Measurements from ENCODE around the gene MEMO1. TPM values are rescaled to one million over a fixed set of nuclear protein-coding genes. Genes with fewer than 3 reads are reported as not detected.

MEMO1 gene
- total RNA-seq, 1 donor from 2014 or later, result 51.4 TPM

DNA sequence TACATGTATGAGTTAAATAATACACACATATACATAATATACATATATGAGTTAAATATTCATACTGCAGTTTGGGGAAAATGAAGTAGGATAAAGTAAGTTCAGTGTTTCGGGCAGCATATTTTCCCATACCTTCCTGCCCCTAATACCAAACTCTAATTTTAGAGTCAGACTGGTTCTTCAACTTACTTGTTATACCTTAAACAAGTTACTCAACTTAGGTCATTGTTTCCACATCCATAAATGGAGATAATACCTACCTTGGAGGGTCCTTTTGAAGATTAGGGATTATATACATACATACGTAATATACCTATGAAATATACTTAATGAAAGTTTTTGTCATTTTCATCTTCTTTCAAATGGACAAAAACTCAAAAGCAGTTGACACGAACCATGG is 8.4 kb downstream of the MEMO1 start:
- intact Hi-C loops (cut with micrococcal nuclease), result no loop called here
- no peak for ATAC-seq
- DNase-seq, result no peak

DNA sequence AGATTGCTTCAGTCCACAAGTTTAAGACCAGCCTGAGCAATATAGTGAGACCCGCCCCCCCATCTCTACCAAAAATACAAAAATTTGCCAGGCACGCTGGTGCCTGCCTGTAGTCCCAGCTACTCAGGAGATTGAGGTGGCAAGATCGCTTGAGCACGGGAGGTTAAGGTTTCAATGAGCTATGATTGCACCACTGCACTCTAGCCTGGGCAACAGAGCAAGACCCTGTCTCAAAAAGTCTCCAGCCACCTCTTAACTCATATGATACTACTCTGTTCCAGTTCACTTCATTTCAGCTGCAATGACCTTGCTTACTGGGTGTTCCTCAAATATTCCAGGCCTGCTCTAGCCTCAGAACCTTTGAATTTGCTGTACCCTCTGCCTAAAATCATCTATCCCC is 11.4 kb downstream of the MEMO1 start:
- DNase-seq, result no peak
- intact Hi-C loops (cut with micrococcal nuclease), result no loop called here
- ATAC-seq, result no peak

DNA sequence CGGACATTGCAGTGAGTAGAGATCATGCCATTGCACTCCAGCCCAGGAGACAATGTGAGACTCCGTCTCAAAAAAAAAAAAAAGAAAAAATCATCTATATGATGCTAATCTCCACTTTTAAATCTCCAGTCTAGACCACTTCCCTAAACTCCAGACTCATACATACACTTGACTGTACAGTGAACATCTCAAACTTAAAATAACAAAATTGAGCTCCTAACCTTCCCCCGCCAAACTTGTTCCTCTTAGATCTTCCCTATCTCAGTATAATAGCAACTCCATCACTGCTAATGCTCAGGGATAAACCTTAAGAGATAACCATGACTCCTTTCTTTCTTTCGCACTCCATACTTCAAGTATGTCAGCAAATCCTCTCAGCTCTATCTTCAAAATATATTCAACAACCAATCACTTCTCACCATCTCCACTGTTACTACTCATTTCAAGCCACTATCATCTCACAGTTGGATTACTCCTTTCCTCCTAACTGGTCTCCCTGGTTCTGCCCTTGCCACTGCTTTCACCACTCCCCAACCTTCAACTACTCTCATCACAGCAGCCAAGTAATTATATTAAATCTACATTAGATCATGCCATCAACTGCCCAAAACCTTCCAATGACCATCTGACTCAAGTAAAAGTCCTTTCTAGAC is 12.0 kb downstream of the MEMO1 start:
- DNase-seq (no peak), ATAC-seq (no peak)

DNA sequence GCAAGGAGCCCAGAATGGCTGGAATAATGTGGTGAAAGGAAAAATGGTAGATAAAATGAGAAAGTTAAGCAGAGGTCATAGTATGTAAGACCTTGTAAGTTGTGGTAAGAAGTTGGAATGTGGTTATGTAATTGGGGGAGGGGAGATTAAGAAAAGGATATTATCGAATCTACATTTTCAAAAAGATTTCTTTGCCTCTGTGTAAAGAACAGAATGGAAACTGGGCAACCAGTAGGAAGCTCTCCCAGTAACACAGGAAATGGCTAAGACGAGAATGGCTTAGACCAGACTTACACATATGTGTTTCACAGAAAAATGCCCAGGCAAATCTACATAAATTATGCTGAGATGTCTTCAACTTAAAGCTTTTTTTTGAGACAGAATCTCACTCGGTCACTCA is 13.2 kb downstream of the MEMO1 start:
- DNase-seq (no peak), ATAC-seq (no peak)
- intact Hi-C loops (cut with micrococcal nuclease), result no loop called here

More for the DNA sequence above, 12.0 kb downstream of the MEMO1 start:
- intact Hi-C loops (cut with micrococcal nuclease), result no loop called here

DNA sequence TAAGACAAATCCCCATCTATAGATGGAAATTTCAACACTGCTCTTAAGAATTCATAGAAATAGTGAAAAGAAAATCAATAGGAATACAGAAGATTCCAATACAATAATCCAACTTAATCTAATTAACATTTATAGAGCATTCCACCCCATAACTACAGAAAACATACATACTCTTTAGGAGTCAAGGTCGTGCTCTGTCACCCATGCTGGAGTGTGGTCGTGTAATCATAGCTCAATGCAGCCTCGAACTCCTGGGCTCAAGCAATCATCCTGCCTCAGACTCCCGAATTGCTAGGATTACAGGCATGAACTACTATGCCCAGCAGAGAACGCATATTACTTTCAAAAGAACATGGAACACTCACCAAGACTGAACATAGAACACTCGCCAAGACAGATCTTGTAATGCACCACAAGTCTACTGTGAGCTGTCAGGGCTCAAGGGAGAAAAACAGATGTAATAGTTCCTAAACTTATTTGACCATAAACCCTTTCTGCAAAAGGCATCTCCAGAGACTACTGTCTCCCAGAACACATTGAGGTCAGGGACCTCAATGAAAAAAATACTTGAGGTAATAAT is 14.1 kb downstream of the MEMO1 start:
- ATAC-seq, result no peak
- DNase-seq, result no peak
- intact Hi-C loops (cut with micrococcal nuclease), result no loop called here

DNA sequence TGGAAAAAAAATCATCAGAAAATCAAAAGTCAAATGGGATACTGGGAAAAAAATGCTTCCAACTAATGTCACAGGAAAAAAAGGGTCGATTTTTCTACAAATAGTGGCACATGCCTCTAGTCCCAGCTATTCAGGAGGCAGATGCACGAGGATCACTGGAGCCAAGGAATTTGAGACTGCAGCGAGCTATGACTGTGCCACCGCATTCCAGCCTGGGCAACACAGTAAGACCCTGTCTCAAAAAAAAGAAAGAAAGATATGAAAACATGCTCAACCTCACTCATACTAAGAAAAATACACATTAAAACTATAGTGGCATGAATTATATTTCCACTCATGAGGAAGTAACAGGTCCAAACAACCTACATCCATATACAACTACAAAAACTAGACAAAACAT is 17.9 kb downstream of the MEMO1 start:
- intact Hi-C loops (cut with micrococcal nuclease), result no loop called here
- DNase-seq (no peak), ATAC-seq (no peak)

DNA sequence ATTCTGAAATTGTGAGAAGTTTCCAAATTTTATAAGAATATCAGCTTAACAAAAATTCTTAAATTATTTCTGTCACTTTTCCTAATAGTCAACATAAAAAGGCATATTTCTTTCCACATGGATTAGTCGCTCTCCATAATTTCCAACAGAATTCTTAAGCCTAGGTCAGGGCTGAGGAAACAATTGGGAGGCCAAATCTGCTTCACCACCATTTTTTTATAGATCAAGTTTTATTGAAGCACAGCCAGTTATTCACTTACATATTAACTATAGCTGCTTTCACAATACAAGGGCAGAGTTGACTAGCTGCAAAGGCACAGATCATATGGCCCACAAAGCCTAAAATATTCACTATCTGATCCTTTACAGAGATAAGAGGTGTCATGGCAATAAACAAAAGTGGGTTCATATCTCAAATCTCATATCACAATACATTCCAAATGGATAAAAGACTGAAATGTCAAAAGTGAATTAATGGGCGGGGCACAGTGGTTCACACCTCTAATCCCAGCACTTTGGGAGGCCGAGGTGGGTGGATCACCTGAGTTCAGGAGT is 18.7 kb downstream of the MEMO1 start:
- intact Hi-C loops (cut with micrococcal nuclease), result no loop called here
- no peak for ATAC-seq
- no peak for DNase-seq

DNA sequence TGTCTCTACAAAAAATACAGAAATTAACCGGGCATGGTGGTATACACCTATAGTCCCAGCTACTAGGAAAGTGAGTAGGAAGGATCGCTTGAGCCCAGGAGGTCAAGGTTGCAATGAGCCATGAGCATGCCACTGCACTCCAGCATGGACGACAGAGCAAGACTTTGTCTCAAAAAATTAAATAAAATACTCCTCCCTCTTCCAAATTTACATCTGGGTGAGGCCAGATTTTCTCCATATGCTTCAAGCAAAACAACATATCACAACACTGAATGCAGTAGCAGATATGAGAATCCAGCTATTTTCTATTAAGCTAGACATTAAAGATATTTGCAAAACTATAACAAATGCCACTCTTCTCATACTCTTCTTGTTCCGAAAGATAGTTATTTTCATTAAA is 20.9 kb downstream of the MEMO1 start:
- intact Hi-C loops (cut with micrococcal nuclease), result no loop called here
- no peak for DNase-seq
- no peak for ATAC-seq

DNA sequence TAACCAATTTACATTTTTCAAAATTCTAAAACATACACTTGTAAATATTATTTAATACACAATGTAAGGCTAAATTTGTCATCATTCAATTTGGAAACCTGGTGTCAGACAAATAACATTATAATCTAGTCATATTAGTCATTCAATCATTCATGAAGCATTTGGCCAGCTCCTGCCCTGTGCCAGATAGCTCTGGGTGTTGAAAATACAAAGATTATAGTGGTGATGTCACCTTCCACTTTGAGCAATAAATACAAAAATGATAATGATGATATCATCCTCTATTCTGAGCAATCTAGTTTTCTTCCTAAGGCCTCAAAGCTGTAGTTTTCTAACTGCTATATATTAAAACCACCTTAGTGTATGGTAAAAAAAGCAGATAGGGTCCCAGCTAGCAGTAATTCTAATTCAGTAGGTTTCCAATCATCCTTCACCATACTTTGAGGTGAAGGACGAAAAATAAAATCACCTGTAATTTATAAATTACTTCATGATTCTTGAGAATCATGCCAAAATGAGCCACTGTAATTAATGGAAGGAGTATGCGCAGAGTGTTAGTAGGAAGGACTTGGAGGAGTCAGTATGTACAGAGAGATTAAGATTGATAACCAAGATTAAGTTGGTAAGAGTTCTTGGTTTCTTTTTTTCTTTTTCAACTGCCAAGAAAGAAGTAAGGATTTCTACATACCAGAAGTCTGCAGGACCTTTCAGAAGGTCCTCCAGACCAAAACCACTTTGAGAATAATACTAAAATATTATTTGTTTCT is 23.2 kb downstream of the MEMO1 start:
- ATAC-seq, result peak; percentile 85
- intact Hi-C loops (cut with micrococcal nuclease), result no loop called here
- DNase-seq, result no peak

DNA sequence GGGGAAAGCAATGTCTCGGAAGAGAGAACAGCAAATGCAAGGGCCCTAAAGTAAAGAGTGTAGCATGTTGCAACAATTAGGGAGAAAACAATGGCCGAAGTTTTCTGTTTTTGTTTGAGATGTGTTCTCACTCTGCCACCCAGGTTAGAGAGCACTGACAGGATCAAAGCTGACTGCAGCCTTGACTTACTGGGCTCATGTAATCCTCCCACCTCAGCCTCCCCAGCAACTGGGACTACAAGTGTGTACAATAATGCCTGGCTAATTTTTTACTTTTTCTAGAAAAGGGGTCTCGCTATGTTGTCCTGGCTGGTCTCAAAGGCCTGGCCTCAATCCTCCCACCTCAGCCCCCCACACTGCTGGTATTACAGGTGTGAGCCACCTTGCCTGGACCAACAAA is 23.9 kb downstream of the MEMO1 start:
- DNase-seq (no peak), ATAC-seq (peak; percentile 17)
- intact Hi-C loops (cut with micrococcal nuclease), result no loop called here

DNA sequence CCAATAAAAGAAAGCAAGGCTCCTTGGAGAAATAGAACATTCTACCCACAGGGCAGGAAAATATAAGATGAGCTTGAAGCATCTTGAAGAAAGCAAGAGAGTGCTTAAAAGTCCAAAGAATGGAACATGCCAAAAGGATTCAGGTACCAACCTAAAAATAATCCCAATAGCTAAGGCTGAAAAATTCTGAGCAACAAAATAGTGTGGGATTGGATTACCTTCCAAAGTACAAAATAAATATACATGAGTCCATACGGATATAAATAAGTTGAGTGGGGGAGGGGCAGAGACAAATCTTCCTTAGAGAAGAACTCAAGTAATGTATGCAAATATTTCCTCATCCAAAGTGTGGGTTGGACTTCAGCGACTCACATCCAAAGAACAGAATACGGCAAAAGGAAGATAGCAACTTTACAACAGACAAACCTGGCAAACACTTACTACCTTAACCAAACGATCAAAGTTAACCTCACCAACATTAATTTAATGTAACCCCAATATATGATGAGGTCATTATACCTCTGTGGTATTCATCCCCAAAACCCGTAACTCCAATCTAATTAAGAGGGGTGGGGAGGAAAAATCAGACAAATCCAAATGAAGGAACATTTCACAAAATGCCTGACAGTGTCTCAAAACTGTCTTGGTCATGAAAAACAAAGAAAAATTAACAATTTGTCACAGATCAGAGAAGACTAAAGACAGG is 26.9 kb downstream of the MEMO1 start:
- no peak for ATAC-seq
- DNase-seq, result no peak
- intact Hi-C loops (cut with micrococcal nuclease), result no loop called here

DNA sequence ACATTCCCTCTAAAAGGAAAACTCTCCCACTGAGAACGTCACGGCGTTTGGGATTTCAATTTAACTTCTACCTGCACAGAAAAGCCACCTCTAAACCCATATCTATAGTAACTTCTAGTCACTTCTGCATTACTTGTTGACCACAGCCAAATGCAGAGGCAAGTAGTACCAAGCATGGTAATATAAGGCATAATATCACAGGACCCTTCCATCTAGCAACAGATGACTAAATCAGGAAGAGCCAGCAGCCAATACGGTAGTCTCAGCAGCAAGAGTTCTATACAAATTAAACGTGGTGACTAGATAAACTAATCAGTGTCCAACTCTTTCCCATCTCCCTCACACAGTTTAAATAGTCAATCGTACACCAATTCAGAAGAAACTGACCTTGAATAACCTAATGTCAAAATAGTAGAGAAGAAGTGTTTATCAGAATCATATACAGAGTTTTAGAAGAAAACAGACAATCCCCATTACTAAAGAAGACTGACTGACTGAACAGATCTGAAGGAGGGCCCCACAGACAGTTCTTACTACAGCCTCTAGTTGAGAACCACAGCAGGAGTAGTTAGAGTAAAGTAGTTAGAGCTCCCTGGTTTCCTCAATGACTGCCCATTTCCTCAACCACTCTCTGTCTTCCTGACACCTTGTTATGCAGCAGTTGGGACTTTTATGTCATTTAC is 30.0 kb downstream of the MEMO1 start:
- intact Hi-C loops (cut with micrococcal nuclease), result no loop called here
- peak; percentile 79 for ATAC-seq
- no peak for DNase-seq

DNA sequence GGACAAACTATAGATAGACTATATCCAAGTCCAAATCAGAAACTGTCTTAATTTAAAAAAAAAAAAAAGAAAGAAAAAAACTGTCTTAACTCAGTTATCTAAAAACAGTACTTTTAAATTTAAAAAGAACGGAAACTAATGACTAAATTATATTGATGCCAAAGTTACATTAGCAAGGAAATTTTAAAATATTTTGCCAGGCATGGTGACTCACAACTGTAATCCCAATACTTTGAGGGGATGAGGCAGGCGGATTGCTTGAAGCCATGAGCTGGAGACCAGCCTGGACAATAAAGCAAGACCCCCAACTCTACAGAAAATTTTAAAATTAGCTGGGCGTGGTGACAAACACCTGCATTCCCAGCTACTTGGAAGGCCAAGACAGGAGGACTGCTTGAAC is 30.9 kb downstream of the MEMO1 start:
- no peak for ATAC-seq
- intact Hi-C loops (cut with micrococcal nuclease), result no loop called here
- no peak for DNase-seq

DNA sequence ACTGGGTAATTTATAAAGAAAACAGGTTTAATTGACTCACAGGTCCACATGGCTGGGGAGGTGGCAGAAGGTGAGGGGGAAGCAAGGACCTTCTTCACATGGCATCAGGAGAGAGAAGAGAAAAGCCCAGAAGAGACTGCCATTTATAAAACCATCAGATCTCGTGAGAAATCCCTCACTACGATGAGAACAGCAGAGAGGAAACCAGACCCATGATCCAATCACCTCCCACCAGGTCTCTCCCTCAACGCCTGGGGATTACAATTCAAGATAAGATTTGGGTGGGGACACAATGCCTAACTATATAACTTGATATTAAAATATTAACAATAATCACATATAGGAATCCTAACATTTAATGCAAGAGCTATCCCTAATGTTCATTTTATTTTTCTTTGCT is 31.8 kb downstream of the MEMO1 start:
- DNase-seq (no peak), ATAC-seq (no peak)
- intact Hi-C loops (cut with micrococcal nuclease), result no loop called here

DNA sequence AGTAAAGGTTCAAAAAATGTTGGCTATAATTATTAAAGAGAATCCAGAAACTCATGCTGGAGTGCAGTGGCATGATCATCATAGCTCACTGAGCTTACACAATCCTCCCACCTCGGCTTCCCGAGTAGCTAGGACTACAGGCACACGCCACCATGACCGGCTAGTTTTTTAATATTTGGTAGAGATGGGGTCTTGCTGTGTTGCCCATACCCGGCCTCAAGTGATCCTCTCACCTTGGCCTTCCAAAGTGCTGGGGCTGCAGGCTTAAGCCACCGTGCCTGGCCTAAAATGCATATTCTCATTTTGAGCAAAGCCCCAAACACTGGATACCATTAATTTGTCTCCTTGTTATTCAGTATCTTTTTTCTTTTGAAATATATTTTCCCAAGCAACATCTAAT is 32.4 kb downstream of the MEMO1 start:
- DNase-seq (no peak), ATAC-seq (no peak)
- intact Hi-C loops (cut with micrococcal nuclease), result no loop called here

DNA sequence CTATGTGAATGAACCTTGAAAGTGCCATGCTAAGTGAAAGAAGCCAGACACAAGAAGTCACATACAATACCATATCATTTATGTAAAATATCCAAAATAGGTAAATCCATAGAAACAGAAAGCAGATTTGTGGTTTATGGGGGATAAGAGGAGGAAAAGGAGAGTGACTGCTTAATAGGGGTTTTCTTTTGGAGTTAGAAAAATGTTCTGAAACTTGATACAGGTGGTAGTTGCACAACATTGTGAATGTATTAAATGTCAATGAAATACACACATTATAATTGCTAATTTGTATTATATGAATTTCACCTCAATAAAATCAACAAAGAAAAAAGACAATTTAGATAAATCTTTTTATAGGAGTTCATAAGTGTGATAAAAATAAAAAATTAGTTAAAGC is 37.1 kb downstream of the MEMO1 start:
- no peak for DNase-seq
- ATAC-seq, result no peak
- intact Hi-C loops (cut with micrococcal nuclease), result no loop called here

DNA sequence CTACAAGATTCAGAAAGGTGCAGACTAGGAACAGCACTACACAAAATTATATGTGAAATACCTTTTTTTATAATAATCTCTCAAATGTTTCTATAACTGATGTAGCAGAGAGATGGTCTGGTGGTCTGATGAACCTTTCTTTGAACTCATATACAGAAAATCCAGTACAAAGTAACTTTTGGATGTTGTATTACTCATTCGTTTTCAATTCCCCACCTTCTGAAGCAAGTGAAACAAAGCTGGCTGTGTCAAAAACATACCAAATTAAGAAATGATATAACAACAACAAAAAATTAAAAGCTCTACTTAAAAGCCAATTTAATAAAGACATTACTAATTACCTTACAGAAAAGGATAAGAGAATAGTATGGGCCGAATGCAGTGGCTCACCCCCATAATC is 38.7 kb downstream of the MEMO1 start:
- DNase-seq, result no peak
- ATAC-seq, result no peak
- intact Hi-C loops (cut with micrococcal nuclease), result no loop called here

DNA sequence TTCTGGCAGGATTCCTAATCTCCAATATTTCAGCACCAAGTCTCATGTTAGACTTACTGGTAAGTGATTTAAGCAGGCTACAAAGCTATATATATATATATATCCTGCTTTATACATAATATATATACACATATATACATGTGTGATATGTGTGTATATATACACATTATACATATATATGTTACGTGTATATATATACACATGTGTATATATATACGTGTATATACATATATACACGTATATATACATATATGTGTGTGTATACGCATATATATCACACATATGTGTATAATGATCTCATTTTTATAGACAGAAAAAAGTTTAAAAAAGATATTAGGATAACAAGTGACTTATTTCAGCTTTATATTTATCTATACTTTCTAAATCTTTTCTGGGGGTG is 41.6 kb downstream of the MEMO1 start:
- ATAC-seq (no peak), DNase-seq (no peak)
- intact Hi-C loops (cut with micrococcal nuclease), result no loop called here

DNA sequence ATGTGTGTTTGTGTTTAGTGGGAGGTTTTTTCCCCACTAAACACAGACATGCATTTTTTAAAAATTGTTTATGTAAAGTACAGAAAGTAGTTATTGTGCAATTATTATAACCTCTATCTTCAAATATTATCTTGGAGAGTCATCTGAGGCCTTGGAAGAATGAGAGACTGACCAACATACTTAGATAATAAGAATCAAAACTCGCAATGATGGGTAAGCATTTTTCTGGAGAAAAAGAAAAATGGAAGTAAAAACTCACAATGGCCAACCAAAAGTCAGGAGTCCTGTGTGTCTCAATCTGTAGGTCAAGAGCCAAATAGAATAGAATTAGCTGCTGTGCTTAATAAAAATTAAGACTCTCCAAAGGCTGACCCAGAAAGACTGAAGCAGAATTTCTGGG is 43.0 kb downstream of the MEMO1 start:
- DNase-seq (no peak), ATAC-seq (no peak)
- intact Hi-C loops (cut with micrococcal nuclease), result no loop called here
